ENCODE data around the gene FAM168A.

FAM168A gene

GRCh38 chr11:73597956-73598718 is at the start of gene FAM168A:
Gene FAM168A (minus strand): TSS chr11:73598112. CDS start chr11:73468474, 129,638 bp downstream.
- DNase-seq (ENCODE audit: low read depth, low spot score), result peak; percentile 99

- peak; percentile 73 for DNase-seq (ENCODE audit: low read depth, low spot score)
Observed at GRCh38 chr11:73647459-73648100, 49.7 kb upstream of the FAM168A start.

- DNase-seq (ENCODE audit: low read depth, low spot score), result peak; percentile 30
Observed at GRCh38 chr11:73645972-73646631, 48.2 kb upstream of the FAM168A start, which contains the start of gene PLEKHB1. Gene PLEKHB1 (plus strand): TSS chr11:73646581. CDS start chr11:73646609, 28 bp downstream.

GRCh38 chr11:73645121-73645969 is 47.4 kb upstream of the FAM168A start:
- DNase-seq (ENCODE audit: low read depth, low spot score), result no peak

GRCh38 chr11:73641668-73642067 is 43.8 kb upstream of the FAM168A start:
- no peak for DNase-seq (ENCODE audit: low read depth, low spot score)

- DNase-seq (ENCODE audit: low read depth, low spot score), result no peak
Observed at GRCh38 chr11:73640592-73640991, 42.7 kb upstream of the FAM168A start.

GRCh38 chr11:73637012-73637411 is 39.1 kb upstream of the FAM168A start:
- no peak for DNase-seq (ENCODE audit: low read depth, low spot score)

GRCh38 chr11:73636249-73636648 is 38.3 kb upstream of the FAM168A start:
- DNase-seq (ENCODE audit: low read depth, low spot score), result no peak

GRCh38 chr11:73635721-73636120 is 37.8 kb upstream of the FAM168A start:
- DNase-seq (ENCODE audit: low read depth, low spot score), result no peak

GRCh38 chr11:73633999-73634398 is 36.1 kb upstream of the FAM168A start:
- DNase-seq (ENCODE audit: low read depth, low spot score), result no peak

GRCh38 chr11:73632996-73633395 is 35.1 kb upstream of the FAM168A start:
- no peak for DNase-seq (ENCODE audit: low read depth, low spot score)

- no peak for DNase-seq (ENCODE audit: low read depth, low spot score)
Observed at GRCh38 chr11:73629907-73630306, 32.0 kb upstream of the FAM168A start.

GRCh38 chr11:73625696-73626318 is 27.9 kb upstream of the FAM168A start:
- DNase-seq (ENCODE audit: low read depth, low spot score), result peak; percentile 12

GRCh38 chr11:73623686-73624085 is 25.8 kb upstream of the FAM168A start:
- DNase-seq (ENCODE audit: low read depth, low spot score), result no peak

- no peak for DNase-seq (ENCODE audit: low read depth, low spot score)
Observed at GRCh38 chr11:73622926-73623593, 25.1 kb upstream of the FAM168A start.

GRCh38 chr11:73614591-73614990 is 16.7 kb upstream of the FAM168A start:
- DNase-seq (ENCODE audit: low read depth, low spot score), result no peak

- DNase-seq (ENCODE audit: low read depth, low spot score), result no peak
Observed at GRCh38 chr11:73612601-73613140, 14.8 kb upstream of the FAM168A start.

GRCh38 chr11:73598719-73599379 is 937 bp upstream of the FAM168A start:
- DNase-seq (ENCODE audit: low read depth, low spot score), result no peak

- DNase-seq (ENCODE audit: low read depth, low spot score), result no peak
Observed at GRCh38 chr11:73597336-73597955, 466 bp downstream of the FAM168A start.
